ENCODE results near the gene PCGF6.
"Not testable (repeated sequence)": the region's sequence is repeated elsewhere in the genome, so short reads cannot be mapped to it uniquely, and the experiment has no call there.

The PCGF6 gene

DNA sequence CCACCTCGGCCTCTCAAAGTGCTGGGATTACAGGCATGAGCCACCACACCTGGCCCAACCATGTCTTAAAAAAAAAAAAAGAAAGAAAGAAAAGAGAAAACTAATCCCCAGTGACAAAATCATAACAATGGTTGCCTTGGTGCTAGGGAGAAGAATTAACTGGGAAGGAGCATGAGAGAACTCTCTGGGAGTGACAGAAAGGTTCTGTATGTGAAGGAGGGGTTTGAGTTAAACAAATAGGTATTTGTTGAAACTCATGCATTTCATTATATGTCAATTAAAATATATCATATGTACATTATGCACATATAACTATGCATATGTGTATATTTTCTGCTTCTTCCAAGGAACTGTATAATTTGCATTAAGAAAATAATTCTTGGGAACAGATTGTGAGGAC, 40.7 kb downstream of the PCGF6 start:
- DNase-seq: no peak

DNA sequence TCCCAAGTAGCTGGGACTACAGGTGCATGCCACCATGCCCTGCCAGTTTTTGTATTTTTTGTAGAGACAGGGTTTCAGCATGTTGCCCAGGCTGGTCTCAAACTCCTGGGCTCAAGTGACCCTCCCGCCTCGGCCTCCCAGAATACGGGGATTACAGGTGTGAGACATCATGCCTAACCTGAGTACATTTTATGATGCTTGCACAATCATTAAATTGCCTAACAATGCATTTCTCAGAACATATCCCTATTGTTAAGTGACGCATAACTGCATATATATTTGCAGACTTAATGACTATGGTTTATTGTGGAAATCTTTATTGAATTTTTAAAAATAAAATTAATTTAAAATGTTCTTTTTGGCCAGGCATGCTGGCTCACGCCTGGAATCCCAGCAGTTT, 43.3 kb downstream of the PCGF6 start:
- DNase-seq: no peak

DNA sequence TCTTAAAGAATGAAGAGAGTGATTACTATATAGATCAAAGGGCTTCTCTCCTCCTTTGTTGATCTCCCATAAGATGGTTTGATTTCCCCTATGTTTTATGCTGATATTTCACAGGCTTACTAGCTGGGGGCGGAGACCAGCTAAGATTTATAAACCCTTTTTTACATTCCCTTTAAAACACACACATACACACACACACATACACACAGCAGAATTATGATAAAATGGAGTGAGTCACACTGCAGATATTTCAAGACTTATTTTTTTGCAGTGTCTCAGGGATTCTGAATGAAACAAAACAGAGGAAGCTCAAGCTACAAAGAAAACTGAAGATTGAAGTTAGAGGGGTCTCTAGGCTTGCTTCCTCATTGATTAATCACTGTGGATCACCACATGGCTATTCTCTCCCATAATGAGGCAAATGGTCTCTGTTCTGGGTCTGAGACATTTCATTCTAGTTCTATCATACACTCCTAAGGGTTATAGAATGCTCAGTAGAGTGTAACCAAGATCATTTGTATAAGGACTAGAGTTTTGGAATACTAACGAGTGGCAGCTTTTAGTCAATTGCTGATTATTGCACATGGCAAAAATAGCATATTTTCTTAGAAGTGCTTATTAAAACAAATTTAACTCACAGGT, 55.4 kb downstream of the PCGF6 start:
- no peak for DNase-seq

DNA sequence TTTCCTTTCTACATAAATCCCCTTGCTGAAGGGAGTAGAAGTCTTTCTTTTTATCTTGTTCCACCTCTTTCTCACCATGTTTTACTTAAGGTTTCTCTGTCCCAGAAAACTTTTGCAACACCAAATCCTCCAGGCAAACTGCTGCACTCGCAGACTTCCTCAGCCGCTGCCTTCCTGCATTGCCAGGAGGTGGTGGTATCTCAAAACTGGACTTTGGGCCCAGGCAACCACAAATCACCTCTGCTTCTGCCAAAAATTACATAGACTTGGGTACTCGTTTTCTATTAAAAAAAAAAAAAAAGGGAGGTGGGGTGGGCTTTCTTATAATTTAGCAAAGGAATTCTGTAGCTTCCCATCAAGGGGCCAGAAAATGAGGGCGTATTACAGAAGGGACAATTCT, 59.4 kb downstream of the PCGF6 start:
- no peak for DNase-seq

DNA sequence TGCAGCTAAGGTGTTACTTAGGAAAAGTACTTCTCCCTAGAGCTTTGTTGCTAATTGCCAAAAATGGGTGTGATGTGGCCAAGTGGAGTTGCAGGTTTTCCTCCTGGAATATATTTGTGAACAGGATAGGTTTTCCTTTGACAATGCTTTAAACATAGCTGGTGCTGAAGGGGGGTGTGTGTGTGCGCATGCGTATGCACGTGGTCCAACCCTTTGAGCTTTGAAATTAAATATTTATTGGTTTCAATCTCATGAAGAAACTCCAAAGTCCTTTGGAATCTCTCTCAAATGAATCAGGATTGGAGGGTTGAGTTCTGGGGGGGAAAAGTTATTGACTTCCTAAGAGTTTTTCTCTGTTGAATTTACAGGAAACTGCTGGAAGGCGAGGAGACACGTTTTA, 62.9 kb downstream of the PCGF6 start:
- DNase-seq: no peak

DNA sequence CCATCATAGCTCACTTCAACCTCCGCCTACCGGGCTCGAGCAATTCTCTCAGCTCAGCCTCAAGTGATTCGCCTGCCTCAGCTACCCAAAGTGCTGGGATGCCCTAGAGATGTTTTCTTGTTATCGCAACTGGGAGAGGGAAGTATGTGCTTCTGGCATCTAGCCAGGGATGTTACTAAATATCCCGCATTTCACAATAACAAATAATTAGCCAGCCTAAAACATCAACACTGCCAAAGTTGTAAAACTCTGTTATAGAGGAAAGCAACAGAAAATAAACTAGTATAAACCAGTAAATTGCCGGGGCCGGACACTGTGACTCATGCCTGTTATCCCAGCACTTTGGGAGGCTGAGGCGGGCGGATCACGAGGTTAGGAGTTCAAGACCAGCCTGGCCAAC, 66.8 kb downstream of the PCGF6 start:
- DNase-seq: no peak

DNA sequence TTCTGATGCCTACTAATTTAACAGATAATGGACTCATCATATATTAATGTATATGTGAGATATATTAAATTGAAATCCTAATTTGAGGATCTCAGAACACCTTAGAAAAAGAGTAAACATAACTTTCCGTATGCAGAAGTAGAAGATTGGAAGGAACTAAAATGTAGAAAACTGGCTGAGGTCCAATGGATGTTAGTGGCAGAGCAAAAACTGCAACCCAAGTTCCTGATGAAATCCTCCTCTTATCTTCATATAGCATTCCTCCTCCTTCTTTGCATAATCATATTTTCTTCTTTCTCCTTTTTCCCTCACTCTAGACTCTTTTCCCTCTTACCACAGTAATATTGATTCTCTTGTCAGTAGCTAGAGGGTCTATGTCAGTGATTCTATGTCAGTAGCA, 68.0 kb downstream of the PCGF6 start:
- DNase-seq: no peak

DNA sequence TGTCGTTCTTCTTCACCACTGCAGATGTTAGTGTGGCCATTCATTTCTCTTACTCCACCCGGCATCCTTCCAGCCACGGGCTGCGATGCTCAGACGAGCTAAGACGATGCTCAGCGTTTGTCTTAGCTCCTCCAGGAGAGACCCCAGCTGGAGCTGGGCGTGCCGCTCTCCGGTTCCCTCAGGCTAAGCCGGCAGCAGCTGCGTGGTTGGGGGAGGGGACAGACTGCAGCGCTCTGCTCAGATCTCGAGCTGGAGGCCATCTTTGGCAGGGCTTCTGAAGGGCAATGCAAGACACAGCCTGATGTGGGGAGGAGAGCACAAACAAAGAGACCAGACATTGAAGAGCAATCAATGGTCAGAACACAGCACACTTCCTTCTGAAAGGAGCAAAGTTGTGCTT, 69.2 kb downstream of the PCGF6 start:
- peak; percentile 46 for DNase-seq

DNA sequence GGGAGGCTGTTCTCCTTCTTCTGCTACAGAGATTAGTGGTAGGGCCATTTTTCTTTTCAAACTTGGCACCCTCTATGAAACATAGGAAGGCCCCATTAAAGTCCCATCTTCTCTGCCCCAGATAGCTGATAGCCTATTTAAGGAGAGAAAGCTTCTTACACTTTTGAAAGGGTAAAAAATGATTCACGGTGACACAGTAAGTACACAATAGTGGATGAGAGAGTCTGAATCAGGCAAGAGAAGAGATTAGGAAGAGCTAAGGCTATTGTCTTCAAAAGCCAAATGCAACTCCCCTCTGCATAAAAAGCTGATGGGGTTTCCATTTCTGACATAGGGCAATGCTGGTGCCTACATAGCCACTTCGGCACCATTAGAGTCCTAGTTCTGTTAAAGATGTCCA, 70.4 kb downstream of the PCGF6 start:
- DNase-seq: no peak

DNA sequence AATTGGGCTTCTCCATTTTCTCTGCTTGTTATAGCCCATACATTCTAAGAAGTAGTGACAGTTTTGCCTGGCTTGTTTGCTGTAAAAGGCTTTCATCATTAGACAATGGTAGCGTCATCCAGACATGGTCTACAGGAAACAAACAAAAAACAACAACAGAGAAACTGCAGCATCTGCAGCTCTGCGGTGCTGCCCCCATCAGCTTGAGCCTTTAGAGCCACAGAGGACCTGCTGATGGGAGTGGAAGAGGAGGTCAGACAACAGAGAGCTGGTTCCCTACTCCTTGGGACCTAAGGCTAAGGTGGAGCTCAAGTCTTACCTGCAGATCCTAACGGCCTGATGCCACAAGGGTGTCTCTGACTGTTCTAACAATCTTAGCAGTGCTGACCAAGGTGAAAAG, 70.9 kb downstream of the PCGF6 start:
- no peak for DNase-seq

DNA sequence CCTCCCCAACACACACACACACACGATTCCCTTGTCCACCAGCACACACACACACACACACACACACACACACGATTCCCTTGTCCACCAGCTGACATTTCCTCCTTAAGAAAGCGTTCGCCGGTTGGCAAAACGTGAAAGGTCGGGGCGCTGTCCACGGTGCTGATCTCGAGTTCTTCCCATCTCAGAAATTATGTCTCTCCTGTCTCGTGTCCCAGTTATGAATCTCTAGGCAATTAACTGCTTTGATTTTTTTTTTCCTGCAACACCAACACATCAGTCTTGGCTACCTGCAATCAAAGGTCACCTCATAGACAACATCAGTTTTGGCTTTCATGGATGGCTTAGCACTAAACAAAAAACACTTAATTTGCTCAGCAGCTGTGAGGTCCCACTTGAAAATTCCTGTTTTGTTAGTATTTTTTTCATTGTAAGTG, 72.1 kb downstream of the PCGF6 start:
- DNase-seq: peak; percentile 6

DNA sequence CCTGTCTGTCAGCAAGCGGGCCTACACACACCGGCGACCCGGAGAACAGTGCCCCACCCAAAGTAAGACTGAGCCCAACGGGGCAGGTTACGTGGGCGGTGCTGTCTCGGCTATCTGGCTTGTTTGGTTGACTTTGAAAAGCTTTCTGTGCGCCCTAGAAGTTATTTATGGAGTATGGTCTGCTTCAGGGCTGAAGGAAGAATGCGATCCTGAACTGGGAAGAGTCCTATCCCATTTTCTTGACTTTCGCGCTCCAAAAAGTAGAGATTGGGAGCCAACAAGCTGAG, 72.5 kb downstream of the PCGF6 start:
- no peak for DNase-seq

DNA sequence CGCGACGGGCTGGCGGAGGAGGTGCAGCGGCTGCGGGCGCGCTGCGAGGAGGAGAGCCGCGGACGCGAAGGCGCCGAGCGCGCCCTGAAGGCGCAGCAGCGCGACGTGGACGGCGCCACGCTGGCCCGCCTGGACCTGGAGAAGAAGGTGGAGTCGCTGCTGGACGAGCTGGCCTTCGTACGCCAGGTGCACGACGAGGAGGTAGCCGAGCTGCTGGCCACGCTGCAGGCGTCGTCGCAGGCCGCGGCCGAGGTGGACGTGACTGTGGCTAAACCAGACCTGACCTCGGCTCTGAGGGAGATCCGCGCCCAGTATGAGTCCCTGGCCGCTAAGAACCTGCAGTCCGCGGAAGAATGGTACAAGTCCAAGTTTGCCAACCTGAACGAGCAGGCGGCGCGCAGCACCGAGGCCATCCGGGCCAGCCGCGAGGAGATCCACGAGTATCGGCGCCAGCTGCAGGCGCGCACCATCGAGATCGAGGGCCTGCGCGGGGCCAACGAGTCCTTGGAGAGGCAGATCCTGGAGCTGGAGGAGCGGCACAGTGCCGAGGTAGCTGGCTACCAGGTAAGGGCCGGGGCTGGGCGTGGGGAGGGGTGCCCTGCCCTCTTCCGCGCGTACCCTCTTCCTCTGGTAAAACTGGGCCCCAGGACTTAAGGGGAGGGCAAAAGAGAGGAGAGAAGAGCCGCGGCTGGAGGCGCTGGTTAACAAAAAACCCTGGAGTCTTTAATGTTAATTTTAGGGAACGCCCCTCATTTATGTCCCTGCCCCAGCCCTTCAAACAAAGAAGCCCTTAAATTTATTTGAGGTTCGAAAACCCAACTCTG, 73.0 kb downstream of the PCGF6 start:
- DNase-seq: no peak

DNA sequence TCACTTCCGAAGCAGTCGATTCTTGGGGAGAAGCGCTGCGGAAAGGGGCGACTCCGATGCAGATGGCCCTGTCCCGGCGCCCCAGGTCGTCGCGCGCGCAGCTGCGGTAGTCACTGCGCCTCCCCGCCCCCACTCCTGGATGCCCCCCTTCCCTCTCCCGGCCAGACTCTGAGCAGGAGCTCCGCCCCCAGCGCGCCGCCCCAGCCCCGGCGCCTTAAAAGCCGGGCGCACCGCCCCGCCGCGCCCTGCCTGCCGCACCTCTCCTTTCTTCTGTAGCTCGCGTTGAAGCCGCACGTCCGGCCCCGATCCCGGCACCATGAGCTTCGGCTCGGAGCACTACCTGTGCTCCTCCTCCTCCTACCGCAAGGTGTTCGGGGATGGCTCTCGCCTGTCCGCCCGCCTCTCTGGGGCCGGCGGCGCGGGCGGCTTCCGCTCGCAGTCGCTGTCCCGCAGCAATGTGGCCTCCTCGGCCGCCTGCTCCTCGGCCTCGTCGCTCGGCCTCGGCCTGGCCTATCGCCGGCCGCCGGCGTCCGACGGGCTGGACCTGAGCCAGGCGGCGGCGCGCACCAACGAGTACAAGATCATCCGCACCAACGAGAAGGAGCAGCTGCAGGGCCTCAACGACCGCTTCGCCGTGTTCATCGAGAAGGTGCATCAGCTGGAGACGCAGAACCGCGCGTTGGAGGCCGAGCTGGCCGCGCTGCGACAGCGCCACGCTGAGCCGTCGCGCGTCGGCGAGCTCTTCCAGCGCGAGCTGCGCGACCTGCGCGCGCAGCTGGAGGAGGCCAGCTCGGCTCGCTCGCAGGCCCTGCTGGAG, 73.8 kb downstream of the PCGF6 start, which contains the start of gene INA:
INA (plus strand) TSS at position 243 of the 817 bp plus-strand sequence; CDS start at position 317, 74 bp downstream.
- peak; percentile 13 for DNase-seq

DNA sequence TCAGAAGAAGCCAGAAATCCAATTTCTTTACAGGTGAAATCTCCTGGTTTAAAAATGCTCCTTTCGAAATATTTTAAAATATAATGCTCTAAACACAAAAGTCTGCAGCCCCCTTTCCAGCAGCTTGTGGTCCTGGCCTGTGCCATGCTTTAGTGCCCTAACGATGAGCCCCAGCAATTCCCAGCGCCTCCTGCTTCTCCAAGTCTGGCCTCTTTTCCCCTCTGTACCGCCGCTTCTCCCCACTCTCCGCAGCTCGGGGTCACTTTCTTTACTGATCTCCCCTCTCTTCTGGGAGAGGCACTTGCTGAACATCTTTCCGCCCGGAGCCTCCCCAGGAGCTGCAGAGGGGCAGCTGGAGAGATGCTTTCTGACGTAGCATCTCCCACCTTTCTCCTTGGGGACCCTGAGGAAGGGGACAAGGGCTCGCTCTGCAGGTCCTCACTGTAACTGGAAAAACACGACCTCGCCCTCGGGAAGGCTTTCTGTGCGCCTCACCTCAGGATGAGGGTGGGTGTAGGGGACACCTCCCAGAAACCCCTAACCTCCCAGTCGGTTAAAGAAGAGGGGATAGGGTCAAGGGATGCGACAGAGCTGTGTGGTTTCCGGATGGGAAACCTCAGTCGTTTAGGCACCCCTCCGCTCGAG, 74.6 kb downstream of the PCGF6 start:
- no peak for DNase-seq

DNA sequence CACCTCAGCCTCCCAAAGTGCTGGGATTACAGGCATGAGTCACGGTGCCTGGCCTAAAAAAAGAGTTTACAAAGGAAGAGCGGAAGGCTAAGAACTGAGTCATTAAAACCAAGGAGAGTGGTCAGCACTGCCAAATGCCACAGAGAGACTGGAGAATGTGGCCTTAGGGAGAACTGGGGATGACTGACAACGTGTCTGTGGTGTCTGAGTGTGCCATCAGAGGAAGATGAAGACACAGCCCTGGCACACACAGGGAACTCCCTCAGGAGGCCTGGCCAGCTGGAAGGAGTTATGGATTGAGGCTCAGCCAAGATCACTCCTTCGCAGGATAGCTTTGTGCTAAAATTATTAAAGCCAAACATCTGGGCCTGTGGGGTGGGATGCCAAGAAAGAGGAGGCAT, 77.9 kb downstream of the PCGF6 start:
- no peak for DNase-seq

DNA sequence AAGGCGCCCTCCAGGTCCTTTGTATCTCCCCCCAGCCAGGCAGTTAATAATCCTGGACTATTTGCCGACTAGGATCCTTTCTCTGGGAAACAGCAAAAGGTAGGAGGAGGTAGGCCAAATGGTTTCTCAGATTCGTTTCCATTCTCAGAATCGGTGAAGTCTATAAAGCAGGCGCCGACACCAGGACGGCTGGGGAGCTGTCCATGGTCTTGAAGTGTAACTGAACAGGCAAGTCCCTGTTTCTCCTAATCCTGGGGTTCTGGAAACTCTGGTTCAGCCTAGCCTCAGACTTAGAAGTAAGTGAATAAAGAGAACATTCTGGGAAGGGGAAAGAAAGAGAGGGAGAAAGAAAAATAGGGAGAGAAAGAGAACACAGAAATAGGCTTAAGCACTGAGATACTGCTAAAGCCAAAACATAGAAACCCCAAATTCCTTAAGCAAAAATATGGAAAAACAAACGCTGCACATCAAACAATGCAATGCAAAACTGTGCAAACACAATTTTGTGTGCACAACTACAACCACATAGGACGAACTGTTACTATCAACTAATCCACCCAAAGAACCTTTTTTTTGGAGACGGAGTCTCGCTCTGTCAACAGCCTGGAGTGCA, 85.1 kb downstream of the PCGF6 start:
- no peak for DNase-seq

DNA sequence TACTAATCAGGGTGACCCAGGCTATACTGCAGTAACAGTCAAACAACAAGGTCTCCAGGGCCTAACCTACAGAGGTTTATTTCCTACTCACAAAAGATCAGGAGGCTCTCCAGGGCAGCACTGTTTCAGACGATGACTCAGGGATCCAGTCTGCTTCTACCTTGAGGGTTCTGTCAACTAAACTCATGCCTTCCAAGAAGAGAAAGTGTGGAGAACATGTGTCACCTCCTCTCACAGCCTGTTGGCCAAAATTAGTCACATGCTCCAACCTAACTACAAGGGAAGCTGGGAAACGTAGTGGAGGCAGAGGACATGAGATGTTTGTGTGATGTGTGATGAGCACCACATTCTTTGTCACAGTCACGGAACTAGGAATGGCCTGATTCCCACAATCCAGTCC, 88.7 kb downstream of the PCGF6 start:
- no peak for DNase-seq

DNA sequence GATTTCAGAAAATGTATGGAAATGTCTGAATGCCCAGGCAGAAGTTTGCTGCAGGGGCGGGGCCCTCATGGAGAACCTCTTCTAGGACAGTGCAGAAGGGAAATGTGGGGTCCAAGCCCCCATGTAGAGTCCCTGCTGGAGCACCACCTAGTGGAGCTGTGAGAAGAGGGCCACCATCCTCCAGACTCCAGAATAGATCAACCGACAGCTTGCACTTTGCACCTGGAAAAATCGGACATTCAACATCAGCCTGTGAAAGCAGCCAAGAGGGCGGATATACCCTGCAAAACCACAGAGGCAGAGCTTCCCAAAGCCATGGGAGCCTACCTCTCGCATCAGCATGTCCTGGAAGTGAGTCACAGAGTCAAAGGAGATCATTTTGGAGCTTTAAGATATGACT, 91.0 kb downstream of the PCGF6 start:
- no peak for DNase-seq

DNA sequence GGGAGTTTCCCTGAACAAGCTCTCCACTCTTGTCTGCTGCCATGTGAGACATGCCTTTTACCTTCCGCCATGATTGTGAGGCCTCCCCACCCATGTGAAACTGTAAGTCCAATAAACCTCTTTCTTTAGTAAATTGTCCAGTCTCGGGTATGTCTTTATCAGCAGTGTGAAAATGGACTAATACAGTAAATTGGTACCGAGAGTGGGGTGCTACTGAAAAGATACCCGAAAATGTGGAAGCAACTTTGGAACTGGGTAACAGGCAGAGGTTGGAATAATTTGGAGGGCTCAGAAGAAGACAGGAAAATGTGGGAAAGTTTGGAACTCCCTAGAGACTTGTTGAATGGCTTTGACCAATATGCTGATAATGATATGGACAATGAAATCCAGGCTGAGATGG, 92.0 kb downstream of the PCGF6 start:
- DNase-seq: not testable (repeated sequence)

DNA sequence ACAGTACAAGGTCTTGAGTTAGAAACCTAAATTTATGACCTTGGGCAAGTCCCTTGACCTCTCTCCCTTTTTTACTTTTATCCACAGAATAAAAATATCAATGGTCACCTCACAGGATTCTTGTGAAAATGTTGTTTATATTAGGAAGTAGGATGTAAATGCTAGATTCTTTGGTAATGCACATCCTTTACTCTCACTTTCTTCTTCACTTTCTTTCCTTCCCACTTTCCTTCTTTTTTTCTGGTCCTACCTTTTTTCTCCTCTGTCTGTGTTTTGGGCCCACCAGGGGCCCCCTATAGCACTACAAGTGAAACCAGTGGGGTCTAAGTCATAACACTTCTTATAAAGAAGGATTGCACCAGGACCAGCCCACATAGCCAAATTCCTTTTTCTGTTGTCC, 93.1 kb downstream of the PCGF6 start:
- DNase-seq: no peak

DNA sequence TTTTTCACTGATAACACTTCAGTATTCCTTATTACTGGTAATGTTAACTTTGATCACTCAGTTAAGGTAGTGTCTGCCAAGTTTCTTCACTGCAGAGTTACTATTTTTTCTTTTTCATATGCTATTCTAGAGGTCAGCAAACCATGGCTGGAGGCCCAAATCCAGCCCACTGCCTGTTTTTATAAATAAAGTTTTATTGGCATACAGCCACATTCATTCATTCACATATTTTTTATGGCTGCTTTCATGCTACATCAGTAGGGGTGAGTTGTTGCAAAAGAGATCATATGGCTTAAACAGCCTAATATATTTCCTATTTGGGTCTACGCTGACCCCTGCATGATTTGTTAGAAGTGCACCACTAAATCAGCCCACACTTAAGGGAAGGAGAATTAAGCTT, 94.3 kb downstream of the PCGF6 start:
- no peak for DNase-seq

All from NCI-H2029 treated with DMSO at 0.1 percent for 48 hours (cell line).